Neutrophil (primary cell): ENCODE results near the gene NDUFAB1.

Experiments used
- H3K27ac ChIP-seq: fragments of 200-600 bp; sonication (generic); 2 replicates; pipeline ENCODE4 v1.5.1; 2016; ENCODE audit warnings: mild to moderate bottlenecking, moderate library complexity
- H3K27me3 ChIP-seq: fragments of 200-600 bp; sonication (generic); 2 replicates; pipeline ENCODE4 v1.6.0; 2016; ENCODE audit warnings: mild to moderate bottlenecking
- H3K36me3 ChIP-seq: fragments of 200-600 bp; sonication (generic); 2 replicates; pipeline ENCODE4 v1.5.1; 2017
- H3K4me1 ChIP-seq, 2 experiments: fragments of 200-600 bp in 1 of 2; sonication (generic) in 1 of 2; 1 replicate in 1 of 2; 2 replicates in 1 of 2; pipeline versions ENCODE4 v1.5.1 to v1.6.1; 2013 to 2016; ENCODE audit warnings: low read depth in 1 of 2, low read length in 1 of 2, mild to moderate bottlenecking in 1 of 2, moderate library complexity in 1 of 2; ENCODE audit not compliant: control insufficient read depth in 1 of 2, insufficient read depth in 1 of 2
- H3K4me3 ChIP-seq, 2 experiments: fragments of 200-600 bp in 1 of 2; sonication (generic) in 1 of 2; 1 replicate in 1 of 2; 2 replicates in 1 of 2; pipeline ENCODE4 v1.5.1; 2013 to 2016; ENCODE audit warnings: low read depth in 1 of 2, low read length in 1 of 2, mild to moderate bottlenecking in 1 of 2, moderate library complexity in 1 of 2
- H3K9me3 ChIP-seq: fragments of 200-600 bp; sonication (generic); 2 replicates; pipeline ENCODE4 v1.5.1; 2016
- TF ChIP-seq, protein P1 (sequence below): fragments of 200-600 bp; sonication (generic); IDR thresholded peaks from 2 replicates; pipeline ENCODE4 v1.5.1; 2016; ENCODE audit warnings: antibody characterized with exemption

Gene NDUFAB1

DNA sequence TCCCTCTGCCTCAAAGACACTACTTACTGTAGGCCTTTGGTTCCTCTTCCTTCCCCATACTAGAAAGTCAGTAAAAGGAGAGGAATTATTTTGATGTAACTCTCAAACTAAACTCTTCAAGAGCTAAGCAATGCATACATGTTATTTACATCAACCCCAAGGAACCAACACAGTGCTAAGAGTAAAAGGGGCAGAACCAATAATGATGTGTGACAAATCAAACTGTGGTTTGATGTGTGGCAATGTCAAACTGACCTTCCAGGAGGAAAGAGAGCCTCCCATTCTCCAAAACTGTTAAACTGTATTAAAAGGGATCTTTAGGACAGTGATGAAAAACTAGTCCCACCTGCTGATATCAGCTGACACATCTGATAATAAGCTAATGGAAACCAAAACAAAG, 15.7 kb downstream of the NDUFAB1 start:
- peaks cover 0 to 7% of the 10 kb centered on the region in 2 experiments for H3K4me1 ChIP-seq
- TF ChIP-seq, protein P1, sequence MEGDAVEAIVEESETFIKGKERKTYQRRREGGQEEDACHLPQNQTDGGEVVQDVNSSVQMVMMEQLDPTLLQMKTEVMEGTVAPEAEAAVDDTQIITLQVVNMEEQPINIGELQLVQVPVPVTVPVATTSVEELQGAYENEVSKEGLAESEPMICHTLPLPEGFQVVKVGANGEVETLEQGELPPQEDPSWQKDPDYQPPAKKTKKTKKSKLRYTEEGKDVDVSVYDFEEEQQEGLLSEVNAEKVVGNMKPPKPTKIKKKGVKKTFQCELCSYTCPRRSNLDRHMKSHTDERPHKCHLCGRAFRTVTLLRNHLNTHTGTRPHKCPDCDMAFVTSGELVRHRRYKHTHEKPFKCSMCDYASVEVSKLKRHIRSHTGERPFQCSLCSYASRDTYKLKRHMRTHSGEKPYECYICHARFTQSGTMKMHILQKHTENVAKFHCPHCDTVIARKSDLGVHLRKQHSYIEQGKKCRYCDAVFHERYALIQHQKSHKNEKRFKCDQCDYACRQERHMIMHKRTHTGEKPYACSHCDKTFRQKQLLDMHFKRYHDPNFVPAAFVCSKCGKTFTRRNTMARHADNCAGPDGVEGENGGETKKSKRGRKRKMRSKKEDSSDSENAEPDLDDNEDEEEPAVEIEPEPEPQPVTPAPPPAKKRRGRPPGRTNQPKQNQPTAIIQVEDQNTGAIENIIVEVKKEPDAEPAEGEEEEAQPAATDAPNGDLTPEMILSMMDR: no peak
- H3K27ac ChIP-seq: no peak overlapping the region
- H3K9me3 ChIP-seq: no peaks in the 10 kb centered on the region
- no peak overlapping the region for H3K4me3 ChIP-seq
- H3K27me3 ChIP-seq: no peaks in the 10 kb centered on the region
- peaks cover 46% of the 10 kb centered on the region for H3K36me3 ChIP-seq

GRCh38 chr16:23579371-23579770, 16.7 kb downstream of the NDUFAB1 start:
- H3K4me1 ChIP-seq: peaks cover 0 to 7% of the 10 kb centered on the region in 2 experiments
- H3K9me3 ChIP-seq: no peaks in the 10 kb centered on the region
- H3K36me3 ChIP-seq: peaks cover 42% of the 10 kb centered on the region
- H3K27me3 ChIP-seq: no peaks in the 10 kb centered on the region
- no peak overlapping the region for H3K27ac ChIP-seq
- H3K4me3 ChIP-seq: no peak overlapping the region
- TF ChIP-seq, protein P1: no peak

DNA sequence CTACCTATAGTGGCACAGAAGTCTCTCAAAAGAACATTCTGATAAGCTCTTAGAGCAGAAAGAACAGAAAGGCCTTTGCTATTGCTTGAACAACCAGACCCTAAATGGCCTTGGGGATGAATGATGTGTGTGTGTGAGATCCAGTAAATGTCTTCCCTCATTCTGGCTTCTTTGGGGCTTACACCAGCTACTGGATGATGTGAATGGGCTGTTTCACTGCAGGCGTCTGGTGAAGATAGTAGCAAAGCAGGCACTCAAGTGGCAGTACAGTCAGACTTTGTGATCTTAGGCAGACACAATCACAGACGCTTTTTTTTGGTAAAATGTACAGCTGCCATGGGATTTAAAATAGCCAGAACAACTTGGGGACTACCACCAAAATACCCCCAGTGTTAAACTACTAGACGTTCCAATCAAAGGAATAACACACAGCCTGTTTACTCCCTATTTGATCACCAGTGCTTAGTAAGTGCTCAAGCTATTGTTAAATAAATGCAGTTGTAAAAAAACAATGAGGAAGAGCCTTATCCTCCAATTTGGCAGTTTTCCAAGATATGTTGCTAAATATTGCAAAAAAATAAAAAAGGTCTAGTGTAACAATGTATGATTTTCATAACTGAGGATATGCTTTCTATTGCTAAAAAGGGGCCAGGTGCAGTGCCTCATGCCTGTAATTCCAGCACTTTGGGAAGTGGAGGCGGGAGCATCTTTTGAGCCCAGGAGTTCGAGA, 17.9 kb downstream of the NDUFAB1 start:
- H3K36me3 ChIP-seq: peaks cover 37% of the 10 kb centered on the region
- no peak overlapping the region for H3K4me3 ChIP-seq
- TF ChIP-seq, protein P1: no peak
- no peak overlapping the region for H3K27ac ChIP-seq
- peaks cover 0 to 7% of the 10 kb centered on the region in 2 experiments for H3K4me1 ChIP-seq
- H3K27me3 ChIP-seq: no peaks in the 10 kb centered on the region
- no peaks in the 10 kb centered on the region for H3K9me3 ChIP-seq

GRCh38 chr16:23577493-23577892, 18.6 kb downstream of the NDUFAB1 start:
- peaks cover 29% of the 10 kb centered on the region for H3K36me3 ChIP-seq
- H3K27ac ChIP-seq: no peak overlapping the region
- peaks cover 0 to 7% of the 10 kb centered on the region in 2 experiments for H3K4me1 ChIP-seq

DNA sequence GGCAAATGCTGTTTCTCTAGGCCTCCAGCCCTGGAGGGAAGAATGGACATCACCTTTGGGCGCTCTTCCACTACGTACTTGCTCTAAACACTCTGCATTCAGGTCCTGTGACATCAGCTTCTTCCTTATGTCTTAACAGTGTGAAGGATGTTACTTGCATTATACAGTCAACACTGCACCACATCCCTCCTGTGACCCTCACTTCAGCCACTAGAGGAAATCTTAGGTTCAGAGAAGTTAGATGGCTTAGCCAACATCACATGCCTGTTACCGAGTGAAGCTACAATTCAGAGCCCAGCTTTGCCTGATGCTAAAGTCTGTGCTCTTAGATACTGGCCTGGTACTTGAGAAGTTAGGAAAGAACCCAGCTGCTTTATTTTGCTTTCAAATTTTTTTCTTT, 20.3 kb downstream of the NDUFAB1 start:
- Histone ChIP-seq H3K27me3 (no peaks in the 10 kb centered on the region), H3K9me3 (no peaks in the 10 kb centered on the region), H3K27ac (no peak overlapping the region), H3K4me3 (no peak overlapping the region), H3K36me3 (peaks cover 16% of the 10 kb centered on the region), H3K4me1 (peaks cover 0 to 7% of the 10 kb centered on the region in 2 experiments)
- TF ChIP-seq, protein P1: no peak

More at GRCh38 chr16:23577493-23577892, 18.6 kb downstream of the NDUFAB1 start:
- Histone ChIP-seq H3K4me3 (no peak overlapping the region), H3K27me3 (no peaks in the 10 kb centered on the region), H3K9me3 (no peaks in the 10 kb centered on the region)
- TF ChIP-seq, protein P1: no peak
